Kidney capillary endothelial cell (primary cell): ENCODE data around the gene PRELID2.
A peak's percentile ranks its signal among the peaks of the same experiment; 100 is the strongest.
"Not testable (repeated sequence)": the region's sequence is repeated elsewhere in the genome, so short reads cannot be mapped to it uniquely, and the experiment has no call there.

ENCODE experiments used
- DNase-seq: peaks from one replicate; pipeline ENCODE4 v3.0.0-alpha.2; 2018; ENCODE audit warnings: low spot score

PRELID2 gene

DNA sequence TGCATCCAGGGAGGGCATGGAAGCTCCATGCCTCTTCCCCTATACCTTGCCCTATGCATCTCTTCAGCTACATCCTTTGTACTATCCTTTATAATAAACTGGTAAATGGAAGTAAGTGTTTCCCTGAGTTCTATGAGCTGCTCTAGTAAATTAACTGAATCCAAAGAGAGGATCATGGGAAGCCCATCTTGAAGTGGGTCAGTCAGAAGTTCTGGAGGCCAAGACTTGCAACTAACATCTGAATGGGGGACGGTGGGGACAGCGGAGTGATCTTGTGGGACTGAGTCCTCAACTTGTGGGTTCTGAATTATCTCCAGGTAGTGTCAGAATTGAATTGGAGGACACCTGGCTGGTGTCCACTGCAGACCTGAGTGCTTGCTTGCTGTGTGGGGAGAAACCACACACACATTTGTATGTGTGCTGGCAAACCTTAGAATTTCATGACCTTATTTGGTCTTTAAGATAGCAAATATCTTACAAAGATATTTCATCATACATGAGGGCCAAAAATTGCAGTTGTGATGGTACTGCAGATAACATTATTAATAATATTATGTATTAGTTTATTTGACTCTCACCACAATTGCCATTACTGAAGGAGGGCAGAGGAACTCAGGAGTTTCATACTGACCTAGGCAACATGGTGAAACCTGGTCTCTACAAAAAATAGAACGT is 5.5 kb upstream of the PRELID2 start:
- no peak for DNase-seq

DNA sequence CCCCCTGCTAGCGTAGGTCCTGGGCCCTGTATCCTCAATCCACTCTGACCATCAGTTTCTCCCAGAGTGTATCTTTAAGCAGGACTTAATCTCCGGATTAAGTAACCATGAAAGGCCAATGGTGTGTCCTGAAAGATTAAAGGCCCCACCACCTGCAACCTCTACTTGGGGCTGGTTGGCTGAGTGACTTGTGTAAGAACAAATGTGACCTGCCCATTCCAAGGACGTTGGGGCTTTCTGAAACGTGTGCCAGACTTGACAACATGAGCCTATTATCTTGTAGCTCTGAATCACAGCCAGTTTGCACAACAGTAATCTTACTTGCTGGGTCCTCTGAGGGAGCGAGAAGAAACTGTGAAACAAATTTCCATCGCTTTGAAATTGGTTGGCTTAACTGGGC is 3.1 kb upstream of the PRELID2 start:
- DNase-seq, result no peak

DNA sequence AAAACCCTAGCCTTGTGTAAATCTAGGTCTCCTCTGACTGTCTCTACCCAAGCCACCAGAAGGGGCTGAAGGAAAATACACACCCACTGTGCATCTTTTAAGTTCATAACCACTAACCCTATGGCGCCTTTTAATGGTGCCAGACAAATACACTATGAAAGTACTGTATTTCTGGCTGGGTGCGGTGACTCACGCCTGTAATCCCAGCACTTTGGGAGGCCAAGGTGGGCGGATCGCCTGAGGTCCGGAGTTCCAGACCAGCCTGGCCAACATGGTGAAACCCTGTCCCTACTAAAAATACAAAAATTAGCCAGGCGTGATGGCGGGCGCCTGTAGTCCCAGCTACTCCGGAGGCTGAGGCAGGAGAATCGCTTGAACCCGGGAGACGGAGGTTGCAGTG is 1.1 kb upstream of the PRELID2 start:
- not testable (repeated sequence) for DNase-seq

DNA sequence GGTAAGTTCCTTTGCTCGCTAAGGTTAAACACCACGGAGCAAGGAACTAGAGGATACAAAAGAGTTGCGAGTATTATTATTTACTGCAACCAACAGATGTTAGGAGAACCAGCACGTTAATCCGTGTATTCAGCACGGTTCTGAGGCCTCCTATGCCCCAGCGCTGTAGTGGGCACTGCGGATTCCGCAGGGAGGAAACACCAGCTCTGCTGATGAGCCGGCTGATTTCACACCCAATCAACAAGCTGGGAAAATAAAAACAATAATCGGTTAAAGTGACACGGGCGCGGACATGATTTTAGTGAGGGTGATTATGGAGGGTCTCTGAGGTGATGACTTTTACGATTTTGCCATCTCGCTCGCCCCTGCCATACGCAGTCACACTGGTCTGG is 702 bp upstream of the PRELID2 start:
- no peak for DNase-seq

DNA sequence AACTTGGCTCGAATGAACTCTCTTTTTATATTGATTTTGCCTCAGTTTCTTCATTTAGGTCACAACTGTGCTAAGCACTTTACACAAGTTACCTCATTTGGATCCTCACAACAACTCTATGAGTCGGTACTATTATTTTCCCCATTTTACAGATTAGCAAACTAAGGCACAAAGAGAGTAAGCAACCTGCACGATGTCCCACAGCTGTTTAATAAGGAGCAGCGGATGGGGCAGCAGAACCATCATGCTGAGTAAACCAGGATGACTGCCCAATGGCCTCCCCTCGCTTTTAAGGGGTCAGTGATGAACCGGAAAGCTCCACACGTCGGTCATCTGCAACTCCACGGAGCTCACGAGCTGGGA is 607 bp downstream of the PRELID2 start:
- DNase-seq, result no peak

DNA sequence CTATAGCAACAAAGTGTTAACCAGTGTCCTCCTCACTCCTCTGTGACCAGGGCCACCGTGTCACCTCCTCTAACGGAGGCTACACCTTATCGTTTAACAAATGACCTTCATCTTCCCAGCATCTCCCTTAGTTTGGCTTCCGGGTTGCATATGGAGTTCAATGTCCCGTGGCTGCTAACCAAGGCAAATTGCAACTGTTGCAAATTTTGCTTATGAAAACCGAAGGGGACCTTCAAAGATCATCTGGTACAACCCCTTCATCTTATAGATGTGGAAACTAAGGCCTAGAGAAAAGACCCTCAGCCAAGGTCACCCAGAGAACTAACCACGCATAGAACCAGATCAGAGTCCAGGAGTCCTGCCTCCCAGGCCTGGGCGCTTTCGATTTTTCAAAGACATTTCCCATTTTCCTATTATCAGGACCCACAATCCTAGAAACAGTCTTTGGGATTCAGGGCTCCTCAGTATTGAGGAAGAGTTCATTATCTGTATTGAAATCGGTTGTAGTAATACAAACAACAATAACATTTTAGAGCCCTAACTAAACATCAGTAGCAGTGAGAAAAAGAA is 1.4 kb downstream of the PRELID2 start:
- DNase-seq, result no peak

DNA sequence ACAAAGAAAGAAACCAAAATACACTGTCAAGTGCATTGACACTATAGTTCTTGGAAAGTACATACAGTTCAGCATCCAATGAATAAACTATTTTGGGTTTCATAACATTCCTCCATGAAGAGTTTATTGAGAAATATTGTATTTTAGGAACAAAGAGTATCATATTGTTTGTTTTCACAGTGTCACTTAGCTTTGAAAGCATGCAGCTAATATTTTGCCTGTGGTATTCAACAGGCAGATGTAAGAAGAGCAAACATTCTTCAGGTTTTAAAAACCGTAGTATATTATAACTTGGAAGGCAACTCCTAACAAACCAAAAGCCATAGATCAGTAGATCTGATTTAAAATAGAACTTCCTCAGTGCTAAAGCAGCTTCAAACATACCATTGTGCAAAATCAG is 4.5 kb downstream of the PRELID2 start:
- no peak for DNase-seq

DNA sequence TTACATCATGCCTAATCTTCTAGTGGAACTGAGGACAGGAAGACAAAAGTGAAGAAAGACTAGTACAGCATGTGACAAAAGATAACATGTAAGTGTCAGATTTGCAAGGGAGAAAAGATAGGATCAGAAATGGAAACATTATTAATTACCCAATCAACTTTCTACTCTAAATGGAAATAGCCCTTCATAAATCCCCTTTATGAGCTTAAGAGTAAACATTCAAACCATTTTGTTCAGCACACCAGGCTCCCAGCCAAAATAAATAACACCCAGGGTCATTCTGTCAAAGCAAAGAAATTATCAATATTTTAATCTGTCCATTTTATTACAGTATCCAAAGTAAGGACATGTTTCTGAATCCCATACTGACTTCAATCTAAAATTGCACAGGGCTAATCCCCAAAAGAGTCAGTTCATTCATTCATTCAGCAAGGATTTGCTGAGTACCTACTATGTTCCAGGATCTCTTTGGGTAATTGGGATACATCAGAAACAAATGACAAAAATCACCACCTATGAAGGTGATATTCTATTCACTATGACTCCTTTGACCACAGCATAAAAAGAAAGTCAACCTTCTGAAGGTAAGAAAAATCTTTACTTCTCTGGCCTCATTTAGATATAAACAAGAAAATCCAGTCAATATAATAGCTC is 5.3 kb downstream of the PRELID2 start:
- no peak for DNase-seq

DNA sequence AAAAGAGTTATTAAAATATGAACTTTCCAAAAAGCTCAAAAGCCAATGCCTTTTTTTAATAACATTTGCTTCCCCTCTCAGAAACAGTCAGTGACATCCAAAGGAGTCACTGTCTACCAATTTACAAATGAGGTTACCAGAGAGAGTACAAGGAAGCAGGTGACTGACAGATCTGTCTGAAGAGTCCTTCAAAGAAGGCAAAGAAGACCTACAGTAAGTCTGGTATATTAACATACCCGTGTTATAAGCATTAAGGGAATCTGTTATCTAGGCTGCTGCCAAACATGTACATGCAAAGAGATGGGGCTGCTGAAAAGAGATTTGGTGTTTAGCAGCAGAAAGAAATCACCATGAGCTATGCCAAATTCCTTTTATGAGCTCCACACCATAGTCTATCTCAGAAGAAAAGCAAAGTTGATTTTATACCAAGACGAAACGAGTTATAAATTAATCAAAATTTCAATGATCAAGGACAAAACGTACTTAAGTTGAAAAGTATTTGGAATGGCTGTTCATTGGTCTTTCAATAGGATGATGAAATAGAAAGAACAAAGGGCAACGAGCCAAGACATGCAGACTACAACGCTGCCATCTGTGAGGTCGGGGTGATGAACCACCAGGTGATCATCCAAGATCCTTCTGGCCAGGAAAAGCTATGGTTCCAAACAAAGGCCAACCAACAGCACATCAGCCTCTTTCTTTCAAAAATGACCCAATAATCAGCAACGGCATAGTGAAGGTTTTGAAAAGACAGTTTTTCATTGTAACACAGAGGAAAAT is 8.1 kb downstream of the PRELID2 start:
- DNase-seq, result no peak

DNA sequence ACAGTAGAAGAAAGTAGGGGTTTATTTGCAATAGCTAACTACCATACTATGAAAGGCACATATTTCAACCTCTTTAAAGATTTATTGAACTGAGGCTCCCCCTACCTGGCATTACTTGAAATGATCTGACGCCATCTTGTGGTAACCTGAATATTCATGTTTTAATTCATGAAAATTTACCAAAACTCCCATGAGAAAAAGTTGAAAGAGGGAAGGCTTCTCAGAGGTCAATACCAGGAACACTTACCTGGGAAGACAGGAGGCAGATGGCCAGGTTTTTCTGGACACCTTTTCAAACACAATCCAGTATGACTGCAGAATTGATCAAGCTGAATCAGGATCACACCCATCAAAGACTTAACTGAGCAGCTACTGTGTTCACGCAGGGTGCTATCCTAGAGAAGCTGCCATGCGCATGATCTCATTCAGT is 9.4 kb downstream of the PRELID2 start:
- DNase-seq, result peak; percentile 51

DNA sequence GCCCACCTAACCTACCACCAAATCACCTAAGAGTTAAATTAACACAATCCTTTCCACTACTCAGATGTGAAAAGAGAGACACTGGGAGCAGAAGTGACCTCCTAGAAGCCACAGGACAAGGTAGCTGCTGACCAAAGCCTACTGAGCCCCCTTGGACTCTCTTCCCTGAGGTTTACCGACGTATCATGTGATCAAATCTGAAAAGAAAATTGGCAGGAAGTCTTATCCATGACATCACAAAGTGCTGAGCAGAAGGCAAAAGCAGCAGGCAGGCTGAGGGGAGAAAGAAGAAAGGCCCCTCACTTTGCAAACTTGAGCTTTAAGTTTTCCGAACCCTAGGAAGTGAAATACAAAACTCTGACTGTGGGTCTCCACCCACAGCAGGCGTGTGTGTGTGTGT is 11.1 kb downstream of the PRELID2 start:
- no peak for DNase-seq

DNA sequence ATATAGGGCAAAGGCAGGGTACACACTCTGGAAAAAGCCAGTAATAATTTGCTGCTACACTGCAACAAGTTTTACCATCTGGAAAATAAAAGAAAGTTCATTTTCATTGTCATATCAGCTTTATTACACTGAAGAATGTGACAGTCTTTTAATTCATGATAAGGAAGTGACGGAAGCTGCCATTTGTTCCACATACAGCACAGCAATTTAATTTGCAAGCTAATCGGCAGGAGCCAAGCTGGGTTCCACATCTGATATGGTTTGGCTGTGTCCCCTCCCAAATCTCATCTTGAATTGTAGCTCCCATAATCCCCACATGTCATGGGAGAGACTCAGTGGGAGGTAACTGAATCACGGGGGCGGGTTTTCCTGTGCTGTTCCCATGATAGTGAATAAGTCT is 16.5 kb downstream of the PRELID2 start:
- DNase-seq, result no peak

DNA sequence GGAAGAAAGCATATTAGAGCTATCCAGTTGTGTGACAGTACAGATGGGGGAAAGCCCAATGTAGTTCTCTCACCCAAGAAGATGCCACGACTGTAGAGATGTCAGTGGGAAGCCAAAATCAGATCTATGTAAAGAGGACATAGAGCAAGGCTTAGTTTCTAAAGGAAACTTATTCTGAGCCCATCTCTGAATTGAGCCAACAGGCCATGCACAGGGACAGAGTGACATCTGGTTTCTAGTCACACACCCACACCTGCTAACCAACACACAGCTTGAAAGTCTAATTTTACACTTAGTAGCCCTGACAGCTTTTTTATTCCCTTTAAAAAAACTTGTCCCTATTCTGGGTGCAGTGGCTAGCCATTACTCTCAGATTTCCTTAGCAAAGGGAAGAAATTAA is 22.3 kb downstream of the PRELID2 start:
- DNase-seq, result no peak

DNA sequence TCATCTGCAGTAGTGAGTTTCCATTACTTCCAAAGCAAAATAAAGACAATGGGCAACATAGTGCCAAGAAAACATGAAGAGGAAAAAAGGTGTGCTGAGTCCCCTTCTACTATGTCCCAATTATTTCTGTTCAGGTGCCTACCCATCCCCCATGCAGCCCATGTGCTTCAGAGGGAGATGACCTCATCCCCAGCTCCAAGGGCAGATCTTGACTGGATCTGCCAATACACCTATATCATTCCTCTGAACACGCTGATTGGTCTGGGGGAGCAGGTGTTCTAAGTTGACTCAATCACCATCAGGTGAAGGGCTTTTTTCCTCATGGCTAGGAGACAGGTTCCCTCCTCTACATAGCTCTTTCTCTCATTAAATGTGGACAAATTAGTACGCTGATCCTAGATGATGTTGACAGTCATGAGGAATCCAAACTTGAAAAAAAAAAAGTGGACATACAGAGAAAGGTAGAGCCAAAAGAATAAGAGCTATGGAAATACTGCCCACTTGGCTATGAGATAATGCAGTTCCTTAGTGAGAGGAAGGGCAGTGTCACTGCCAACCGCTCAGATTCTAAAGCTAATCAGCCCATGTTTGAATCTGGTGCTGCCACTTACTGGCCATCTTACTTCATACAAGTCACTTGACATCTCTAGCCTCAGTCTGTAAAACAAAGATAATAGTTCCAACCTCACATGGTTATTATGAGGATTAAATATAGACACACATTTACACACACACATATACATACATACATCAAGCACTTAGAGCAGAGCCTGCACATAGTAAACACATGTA is 23.1 kb downstream of the PRELID2 start:
- peak; percentile 47 for DNase-seq

DNA sequence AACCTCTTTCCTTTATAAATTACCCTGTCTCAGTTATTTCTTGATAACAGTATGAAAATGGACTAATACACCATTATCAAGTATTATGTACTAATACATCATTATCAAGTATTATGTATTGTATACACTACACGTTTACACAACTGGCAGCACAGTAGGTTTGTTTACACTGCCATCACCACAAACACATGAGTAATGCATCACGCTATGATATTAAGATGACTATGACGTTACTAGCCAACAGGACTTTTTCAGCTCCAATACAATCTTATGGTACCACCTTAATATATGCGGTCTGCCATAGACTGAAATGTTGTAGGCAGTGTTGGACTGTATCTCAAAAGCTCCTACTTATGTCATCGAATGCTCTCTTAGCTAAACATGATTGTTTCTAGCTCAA is 28.2 kb downstream of the PRELID2 start:
- DNase-seq, result no peak

DNA sequence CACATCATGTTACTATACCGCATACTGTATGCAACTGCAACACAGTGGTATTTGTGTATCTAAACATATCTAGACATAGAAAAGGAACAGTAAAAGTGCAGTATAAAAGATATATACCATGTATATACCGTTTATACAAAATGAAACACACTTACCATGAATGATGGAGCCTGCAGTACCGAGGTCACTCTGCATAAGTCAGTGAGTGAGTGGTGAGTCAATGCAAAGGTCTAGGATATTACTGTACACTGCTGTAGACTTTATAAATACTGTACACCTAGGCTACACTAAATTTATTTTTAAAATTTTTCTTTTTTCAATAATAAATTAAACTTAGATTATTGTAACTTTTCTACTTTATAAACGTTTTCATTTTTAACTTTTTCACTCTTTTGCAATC is 29.3 kb downstream of the PRELID2 start:
- no peak for DNase-seq

DNA sequence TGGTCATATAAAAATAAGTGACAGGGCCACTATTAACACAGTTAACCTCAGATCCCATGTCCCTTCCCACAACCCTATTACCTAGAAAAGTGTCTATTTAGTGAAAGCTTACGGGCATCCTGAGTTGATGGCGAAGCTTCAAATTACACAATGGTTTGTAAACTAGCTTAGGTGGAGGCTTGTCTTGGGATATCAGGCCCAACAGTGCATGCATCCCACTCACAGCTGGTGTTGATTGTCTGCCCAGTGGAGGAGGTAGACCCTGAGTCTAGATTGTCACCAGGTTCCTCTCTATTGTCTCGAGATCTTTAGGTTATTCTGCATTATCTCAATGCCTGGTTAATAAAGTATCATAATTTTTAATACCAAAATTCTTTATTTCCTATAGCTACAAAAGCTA is 30.4 kb downstream of the PRELID2 start:
- no peak for DNase-seq

DNA sequence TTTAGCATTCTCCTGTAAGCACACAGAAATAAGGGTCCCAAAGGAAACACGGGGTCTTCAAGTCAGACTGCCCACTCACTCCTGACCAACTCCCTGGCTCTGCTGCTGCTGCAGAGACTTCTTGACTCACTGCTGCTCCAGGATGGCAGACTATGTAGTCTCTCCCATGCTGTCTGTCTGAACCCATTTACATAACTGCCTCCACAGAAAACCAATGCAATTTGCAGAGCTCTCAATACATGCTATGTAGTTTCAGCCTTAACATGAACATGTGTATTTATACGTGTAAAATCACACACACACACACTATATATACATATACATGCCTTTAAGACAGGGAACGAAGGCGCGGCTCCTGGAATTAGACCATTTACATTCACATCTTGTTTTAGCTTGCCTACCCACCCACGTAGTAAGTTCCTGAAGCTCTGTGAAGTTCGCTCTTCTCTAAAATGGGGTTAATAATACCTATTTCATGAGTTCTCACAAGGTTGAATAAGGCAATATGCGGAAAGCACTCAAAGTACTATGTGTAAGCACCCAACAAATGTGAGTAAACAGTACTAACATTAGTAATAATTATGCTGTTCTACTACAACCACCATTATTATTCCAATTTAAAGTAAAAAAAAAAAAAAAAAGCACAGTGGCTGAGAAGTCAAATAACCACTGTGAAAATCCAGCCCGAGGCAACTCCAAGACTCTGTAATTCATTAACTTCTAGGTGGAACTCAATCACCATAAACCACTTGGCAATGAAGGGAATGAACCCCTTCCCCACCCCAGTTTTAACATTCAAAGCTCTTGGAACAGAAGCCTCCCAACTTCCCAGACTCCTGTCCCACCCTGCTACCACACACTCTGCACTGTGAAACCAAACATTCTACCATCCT is 31.8 kb downstream of the PRELID2 start:
- no peak for DNase-seq

DNA sequence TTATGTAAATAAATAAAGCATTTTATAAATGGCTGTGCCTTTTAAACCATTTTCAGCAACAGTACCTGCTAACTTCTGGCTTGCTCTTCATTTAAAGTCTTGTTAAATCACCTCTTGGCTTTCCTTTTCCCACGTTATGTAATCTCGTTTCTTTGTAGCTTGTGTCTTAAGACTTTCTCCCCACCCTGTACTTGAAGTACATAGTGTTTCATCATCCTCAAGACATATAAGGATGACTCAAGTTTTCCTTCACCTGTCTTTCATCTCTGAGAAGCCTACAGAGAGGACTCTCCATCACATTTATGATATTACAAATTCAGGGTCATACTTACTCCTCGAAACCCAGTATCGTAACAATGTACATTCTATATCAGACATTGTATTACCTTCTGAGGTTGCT is 33.9 kb downstream of the PRELID2 start:
- DNase-seq, result no peak

DNA sequence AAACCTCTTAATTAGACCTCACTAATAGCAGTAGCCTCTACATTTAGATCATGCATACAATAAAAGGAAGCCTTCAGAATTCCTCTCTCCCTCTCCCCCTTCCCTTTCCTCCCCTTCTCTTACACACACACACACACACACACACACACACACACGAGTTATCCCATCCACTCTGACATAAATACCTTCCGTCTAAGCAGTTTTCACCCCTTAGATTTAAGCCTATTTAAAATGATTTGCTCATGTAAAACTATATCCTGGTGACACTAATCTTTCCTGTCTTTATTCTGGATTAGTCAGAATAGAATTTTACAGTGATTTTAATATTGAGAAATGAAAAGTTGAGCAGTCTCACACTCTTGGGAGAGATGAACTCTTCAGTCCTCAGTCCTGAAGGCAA is 35.0 kb downstream of the PRELID2 start:
- DNase-seq, result no peak

DNA sequence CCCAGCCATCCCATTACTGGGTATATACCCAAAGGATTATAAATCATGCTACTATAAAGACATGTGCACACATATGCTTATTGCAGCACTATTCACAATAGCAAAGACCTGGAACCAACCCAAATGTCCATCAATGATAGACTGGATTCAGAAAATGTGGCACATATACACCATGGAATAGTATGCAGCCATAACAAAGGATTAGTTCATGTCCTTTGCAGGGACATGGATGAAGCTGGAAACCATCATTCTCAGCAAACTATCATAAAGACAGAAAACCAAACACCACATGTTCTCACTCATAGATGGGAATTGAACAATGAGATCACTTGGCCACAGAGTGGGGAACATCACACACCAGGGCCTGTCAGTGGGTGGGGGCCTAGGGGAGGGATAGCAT is 36.6 kb downstream of the PRELID2 start:
- not testable (repeated sequence) for DNase-seq
